HepG2 (cell line): ENCODE data around the gene TBC1D12. TPM values are rescaled to one million over a fixed set of nuclear protein-coding genes. Genes with fewer than 3 reads are reported as not detected.

ENCODE experiments used
- BORCS8-MEF2B ChIP-seq: sonication (generic); formaldehyde crosslinking; IDR thresholded peaks from 2 replicates; pipeline ENCODE4 v1.8.0; 2022; ENCODE audit warnings: mild to moderate bottlenecking, missing genetic modification reagents
- CHCHD3 ChIP-seq: sonication (generic); formaldehyde crosslinking; IDR thresholded peaks from 2 replicates; pipeline ENCODE4 v1.8.0; 2022; ENCODE audit warnings: mild to moderate bottlenecking, missing genetic modification reagents, moderate library complexity
- CTCF ChIP-seq: sonication (generic); formaldehyde crosslinking; IDR thresholded peaks from 2 replicates; pipeline ENCODE4 v1.5.0; 2020; ENCODE audit warnings: mild to moderate bottlenecking, missing genetic modification reagents, moderate library complexity
- DRAP1 ChIP-seq: IDR thresholded peaks from 2 replicates; pipeline ENCODE4 v1.6.1; 2016; ENCODE audit warnings: missing genetic modification reagents, missing compliant biosample characterization
- HMGXB4 ChIP-seq, 2 experiments: sonication (generic) in 1 of 2; formaldehyde crosslinking in 1 of 2; IDR thresholded peaks; 2 replicates each; pipeline versions ENCODE4 v1.4.0 to v1.6.1; 2018 to 2020; ENCODE audit warnings: missing genetic modification reagents in 2 of 2, borderline replicate concordance in 1 of 2, low read depth in 1 of 2, mild to moderate bottlenecking in 1 of 2, missing biosample characterization in 1 of 2
- JUN ChIP-seq: sonication (generic); formaldehyde crosslinking; IDR thresholded peaks from 2 replicates; pipeline ENCODE4 v1.4.0; 2020; ENCODE audit warnings: mild to moderate bottlenecking, missing genetic modification reagents
- NCOA2 ChIP-seq: sonication (generic); formaldehyde crosslinking; IDR thresholded peaks from 2 replicates; pipeline ENCODE4 v1.8.0; 2022; ENCODE audit warnings: inconsistent platforms
- NFRKB ChIP-seq: fragments of 450-650 bp; IDR thresholded peaks from 2 replicates; pipeline ENCODE4 v1.6.1; 2017
- POGZ ChIP-seq: sonication (generic); formaldehyde crosslinking; IDR thresholded peaks from 2 replicates; pipeline ENCODE4 v1.4.0; 2020; ENCODE audit warnings: mild to moderate bottlenecking, missing genetic modification reagents
- RNF219 ChIP-seq: sonication (generic); formaldehyde crosslinking; IDR thresholded peaks from 2 replicates; pipeline ENCODE4 v1.5.0; 2020; ENCODE audit warnings: mild to moderate bottlenecking, missing genetic modification reagents
- RXRA ChIP-seq: sonication (generic); formaldehyde crosslinking; IDR thresholded peaks from 2 replicates; pipeline ENCODE4 v1.5.1; 2020; ENCODE audit warnings: missing genetic modification reagents
- SMARCE1 ChIP-seq: fragments of 450-650 bp; IDR thresholded peaks from 2 replicates; pipeline ENCODE4 v1.6.1; 2017; ENCODE audit warnings: borderline replicate concordance
- SYNCRIP ChIP-seq: fragments of 200-400 bp; formaldehyde crosslinking; IDR thresholded peaks from 2 replicates; pipeline ENCODE4 v1.6.1; 2018; ENCODE audit warnings: mild to moderate bottlenecking, low read depth, low read length; ENCODE audit not compliant: insufficient read depth
- TCF7L2 ChIP-seq: IDR thresholded peaks from 2 replicates; pipeline ENCODE4 v1.6.1; 2011; ENCODE audit warnings: mild to moderate bottlenecking, low read depth, low read length, moderate library complexity
- ZIK1 ChIP-seq: sonication (generic); formaldehyde crosslinking; IDR thresholded peaks from 2 replicates; pipeline ENCODE4 v1.5.0; 2020; ENCODE audit warnings: mild to moderate bottlenecking, low read depth, missing genetic modification reagents, borderline replicate concordance
- ZNF280B ChIP-seq: sonication (generic); formaldehyde crosslinking; IDR thresholded peaks from 2 replicates; pipeline ENCODE4 v1.5.0; 2020; ENCODE audit warnings: missing genetic modification reagents, mild to moderate bottlenecking, borderline replicate concordance
- ZNF605 ChIP-seq: sonication (generic); formaldehyde crosslinking; IDR thresholded peaks from 2 replicates; pipeline ENCODE4 v1.8.0; 2022; ENCODE audit warnings: mild to moderate bottlenecking, missing genetic modification reagents
- ZNF710 ChIP-seq: sonication (generic); formaldehyde crosslinking; IDR thresholded peaks from 2 replicates; pipeline ENCODE4 v1.5.0; 2020; ENCODE audit warnings: mild to moderate bottlenecking, missing genetic modification reagents, borderline replicate concordance
- polyA plus RNA-seq, 8 experiments: library from polyadenylated mRNA; depleted of rRNA in 3 of 8; stranded (reverse) in 7 of 8; unstranded in 1 of 8; fragments of >200 nt; fragmentation: Illumina TruSeq in 4 of 8; extraction: Trizol in 4 of 8; gene quantifications; 2 replicates each; pipeline versions ENCODE4 v1.2.1 to v1.2.3, GENCODE V29; 2011 to 2016; ENCODE audit warnings: low read depth in 4 of 8, missing spikeins in 1 of 8, mixed read lengths in 1 of 8; ENCODE audit not compliant: insufficient read depth in 1 of 8
- total RNA-seq, 5 experiments: library from RNA; depleted of rRNA; stranded (reverse); fragments of >200 nt; fragmentation: Illumina TruSeq; extraction: Trizol; gene quantifications; 2 replicates each; pipeline ENCODE4 v1.2.3, GENCODE V29; 2016; ENCODE audit warnings: low read depth in 1 of 5

Gene TBC1D12
- total and polyA plus RNA-seq, 2 of the 13 experiments (the other 11 are each of a cell fraction or from before 2014, with no cell fraction given), result 5.7 to 6.2 TPM

- 0 out of 2 replicates have a peak, but pooled peaks have one; percentile 54 for TF ChIP-seq ZNF280B
- no peak for TF ChIP-seq JUN (CRISPR knock-in tag)
- TF ChIP-seq CTCF (CRISPR knock-in tag), result peak; percentile 34
- peak; percentile 11; the same call in 1 of the 2 replicates for TF ChIP-seq BORCS8-MEF2B
- peak; percentile 66; the same call in 1 of the 2 replicates for TF ChIP-seq DRAP1 (CRISPR knock-in tag)
- no peak for TF ChIP-seq SYNCRIP
- TF ChIP-seq RXRA, result no peak; the same call in 1 of the 2 replicates
- TF ChIP-seq ZNF710, result 0 out of 2 replicates have a peak, but pooled peaks have one; percentile 42
- no peak for TF ChIP-seq TCF7L2
- TF ChIP-seq CHCHD3 (CRISPR knock-in tag), result no peak
- TF ChIP-seq POGZ (CRISPR knock-in tag), result peak; percentile 98
- TF ChIP-seq NFRKB, result no peak
- no peak for TF ChIP-seq SMARCE1
- TF ChIP-seq RNF219 (CRISPR knock-in tag), result no peak
- peak; percentile 49 to 51; a peak in 2 of 4 replicates for TF ChIP-seq HMGXB4 (CRISPR knock-in tag; IDR thresholded peaks at IDR 0.05; ENCODE audit: borderline replicate concordance in 1 of 2, low read depth in 1 of 2)
- TF ChIP-seq NCOA2 (CRISPR knock-in tag), result 0 out of 2 replicates have a peak, but pooled peaks have one; percentile 9
- TF ChIP-seq ZNF605 (CRISPR knock-in tag), result peak; percentile 70; the same call in 1 of the 2 replicates
- no peak for TF ChIP-seq ZIK1 (CRISPR knock-in tag)
These were observed at the start of gene TBC1D12 (continued) for GRCh38 chr10:94402204-94402842.
